ENCODE results near the gene CHN2. TPM values are rescaled to one million over a fixed set of nuclear protein-coding genes. Genes with fewer than 3 reads are reported as not detected.

Gene CHN2
- polyA plus RNA-seq, 1 donor from 2014 or later, result 136 TPM

DNA sequence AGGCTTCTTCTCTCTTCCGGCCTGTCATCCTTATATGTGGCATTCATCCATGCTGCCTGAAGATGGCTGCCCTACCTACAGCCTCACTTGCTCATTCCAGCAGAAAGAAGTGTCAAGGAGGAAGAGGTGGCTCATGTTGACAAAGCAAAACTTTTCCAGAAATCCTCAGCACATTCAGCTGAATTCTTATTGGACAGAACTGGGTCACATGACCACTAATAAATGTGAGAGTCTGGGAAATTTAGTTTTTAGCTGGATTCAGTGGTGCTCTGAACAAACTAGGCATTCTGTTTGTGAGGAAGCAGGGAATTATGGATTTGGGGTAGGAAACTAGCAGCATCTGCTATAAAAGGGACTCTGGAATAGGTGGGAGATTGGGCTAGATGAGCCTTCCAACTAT, 58.6 kb downstream of the CHN2 start (continued):
- no peak for TF ChIP-seq MXI1 (conservative IDR thresholded peaks at IDR 0.05; ENCODE audit: poor library complexity, severe bottlenecking)

DNA sequence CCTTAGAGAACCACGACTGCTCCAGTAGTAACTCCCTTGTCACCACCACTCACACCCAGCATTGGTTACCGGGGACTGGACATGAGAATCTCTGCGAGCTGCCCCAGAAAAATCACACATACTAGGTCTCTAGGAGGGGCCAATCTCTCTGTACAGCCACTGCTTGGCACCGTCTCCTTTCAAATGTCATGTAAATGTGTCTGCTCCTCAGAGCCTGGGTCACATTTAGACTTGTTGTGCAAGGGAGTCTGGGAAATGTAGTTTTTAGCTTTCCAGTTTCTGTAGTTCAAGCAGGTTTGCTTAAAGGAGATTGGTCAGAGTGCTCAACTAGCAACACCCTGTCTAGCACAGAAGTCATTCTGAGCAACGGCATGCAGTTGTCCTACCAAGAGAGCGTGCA, 60.0 kb downstream of the CHN2 start:
- Histone ChIP-seq H3K27ac (ENCODE audit: low read length) (no peak overlapping the region), H2AFZ (ENCODE audit: low read depth, low read length) (no peak overlapping the region), H3K36me3 (ENCODE audit: insufficient read depth, low read length) (peaks cover 4% of the 10 kb centered on the region), H3K4me2 (ENCODE audit: low read length) (no peak overlapping the region), H3F3A (ENCODE audit: insufficient read depth, low read length, poor library complexity, severe bottlenecking) (no peaks in the 10 kb centered on the region), H3K79me2 (replicated peaks; ENCODE audit: insufficient read depth, low read length) (peaks cover 11% of the 10 kb centered on the region), H3K9me2 (ENCODE audit: insufficient read depth, low read length) (no peaks in the 10 kb centered on the region), H3K9ac (ENCODE audit: low read length) (no peak overlapping the region), H4K20me1 (ENCODE audit: insufficient read depth) (no peaks in the 10 kb centered on the region), H3K27me3 (ENCODE audit: insufficient read depth, low read depth, low read length) (no peaks in the 10 kb centered on the region), H3K9me3 (ENCODE audit: low read length) (no peaks in the 10 kb centered on the region), H3K4me3 (ENCODE audit: low read length) (no peak overlapping the region)
- TF ChIP-seq TAF1 (IDR thresholded peaks at IDR 0.05; ENCODE audit: low read depth) (no peak), RAD21 (conservative IDR thresholded peaks at IDR 0.05) (no peak), MXI1 (conservative IDR thresholded peaks at IDR 0.05; ENCODE audit: poor library complexity, severe bottlenecking) (no peak), EP300 (conservative IDR thresholded peaks at IDR 0.05; ENCODE audit: poor library complexity, severe bottlenecking) (no peak)

DNA sequence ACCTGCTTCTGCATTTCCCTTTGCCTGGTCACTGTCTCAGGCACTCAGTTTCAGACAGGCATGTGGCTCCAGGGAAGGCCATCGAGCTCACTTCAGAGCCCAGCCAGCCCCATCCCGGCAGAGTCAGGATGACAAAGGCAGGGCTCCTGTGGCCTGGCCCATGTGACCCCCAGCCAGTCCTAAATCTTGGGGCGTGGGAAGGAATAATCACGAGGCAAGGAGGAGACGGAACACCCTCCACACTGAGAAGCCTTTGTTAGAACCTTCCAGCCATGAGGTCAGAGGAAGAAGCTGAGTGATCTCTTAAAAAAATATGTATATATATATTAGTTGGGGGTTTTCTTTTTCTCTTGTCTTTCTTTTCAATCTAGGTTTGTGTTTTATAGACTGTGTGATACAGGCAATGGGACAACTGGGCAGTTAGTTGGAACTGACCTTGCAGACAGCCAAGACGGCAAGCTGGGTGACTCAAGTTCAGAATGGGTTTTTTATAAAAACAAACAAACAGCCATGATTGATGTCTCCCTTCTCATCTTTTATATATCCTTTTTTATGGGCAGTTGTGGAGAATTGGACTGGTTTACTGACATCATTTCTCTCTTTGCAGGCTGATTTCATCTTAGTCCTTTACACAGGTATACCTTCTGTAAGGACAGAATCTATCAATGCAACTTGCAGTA, 60.8 kb downstream of the CHN2 start:
- Histone ChIP-seq H3K4me2 (ENCODE audit: low read length) (no peak overlapping the region), H3K27me3 (ENCODE audit: insufficient read depth, low read depth, low read length) (no peaks in the 10 kb centered on the region), H3K27ac (ENCODE audit: low read length) (no peak overlapping the region), H2AFZ (ENCODE audit: low read depth, low read length) (no peak overlapping the region), H3K9me3 (ENCODE audit: low read length) (no peaks in the 10 kb centered on the region), H3K9me2 (ENCODE audit: insufficient read depth, low read length) (no peaks in the 10 kb centered on the region), H4K20me1 (ENCODE audit: insufficient read depth) (no peaks in the 10 kb centered on the region), H3K9ac (ENCODE audit: low read length) (no peak overlapping the region), H3F3A (ENCODE audit: insufficient read depth, low read length, poor library complexity, severe bottlenecking) (no peaks in the 10 kb centered on the region), H3K36me3 (ENCODE audit: insufficient read depth, low read length) (peaks cover 4% of the 10 kb centered on the region), H3K79me2 (replicated peaks; ENCODE audit: insufficient read depth, low read length) (peaks cover 12% of the 10 kb centered on the region), H3K4me3 (ENCODE audit: low read length) (no peak overlapping the region)
- TF ChIP-seq RAD21 (conservative IDR thresholded peaks at IDR 0.05), result no peak
- TF ChIP-seq POLR2AphosphoS5 (IDR thresholded peaks at IDR 0.05), result no peak
- no peak for TF ChIP-seq TAF1 (IDR thresholded peaks at IDR 0.05; ENCODE audit: low read depth)
- TF ChIP-seq EP300 (conservative IDR thresholded peaks at IDR 0.05; ENCODE audit: poor library complexity, severe bottlenecking), result no peak
- TF ChIP-seq EZH2 (IDR thresholded peaks at IDR 0.05; ENCODE audit: borderline replicate concordance, insufficient read depth, low read length, poor library complexity, severe bottlenecking), result no peak
- TF ChIP-seq, protein P1, sequence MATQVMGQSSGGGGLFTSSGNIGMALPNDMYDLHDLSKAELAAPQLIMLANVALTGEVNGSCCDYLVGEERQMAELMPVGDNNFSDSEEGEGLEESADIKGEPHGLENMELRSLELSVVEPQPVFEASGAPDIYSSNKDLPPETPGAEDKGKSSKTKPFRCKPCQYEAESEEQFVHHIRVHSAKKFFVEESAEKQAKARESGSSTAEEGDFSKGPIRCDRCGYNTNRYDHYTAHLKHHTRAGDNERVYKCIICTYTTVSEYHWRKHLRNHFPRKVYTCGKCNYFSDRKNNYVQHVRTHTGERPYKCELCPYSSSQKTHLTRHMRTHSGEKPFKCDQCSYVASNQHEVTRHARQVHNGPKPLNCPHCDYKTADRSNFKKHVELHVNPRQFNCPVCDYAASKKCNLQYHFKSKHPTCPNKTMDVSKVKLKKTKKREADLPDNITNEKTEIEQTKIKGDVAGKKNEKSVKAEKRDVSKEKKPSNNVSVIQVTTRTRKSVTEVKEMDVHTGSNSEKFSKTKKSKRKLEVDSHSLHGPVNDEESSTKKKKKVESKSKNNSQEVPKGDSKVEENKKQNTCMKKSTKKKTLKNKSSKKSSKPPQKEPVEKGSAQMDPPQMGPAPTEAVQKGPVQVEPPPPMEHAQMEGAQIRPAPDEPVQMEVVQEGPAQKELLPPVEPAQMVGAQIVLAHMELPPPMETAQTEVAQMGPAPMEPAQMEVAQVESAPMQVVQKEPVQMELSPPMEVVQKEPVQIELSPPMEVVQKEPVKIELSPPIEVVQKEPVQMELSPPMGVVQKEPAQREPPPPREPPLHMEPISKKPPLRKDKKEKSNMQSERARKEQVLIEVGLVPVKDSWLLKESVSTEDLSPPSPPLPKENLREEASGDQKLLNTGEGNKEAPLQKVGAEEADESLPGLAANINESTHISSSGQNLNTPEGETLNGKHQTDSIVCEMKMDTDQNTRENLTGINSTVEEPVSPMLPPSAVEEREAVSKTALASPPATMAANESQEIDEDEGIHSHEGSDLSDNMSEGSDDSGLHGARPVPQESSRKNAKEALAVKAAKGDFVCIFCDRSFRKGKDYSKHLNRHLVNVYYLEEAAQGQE (IDR thresholded peaks at IDR 0.05; ENCODE audit: borderline replicate concordance), result no peak
- no peak for TF ChIP-seq SMC3 (conservative IDR thresholded peaks at IDR 0.05; ENCODE audit: poor library complexity)
- TF ChIP-seq MXI1 (conservative IDR thresholded peaks at IDR 0.05; ENCODE audit: poor library complexity, severe bottlenecking), result no peak
- TF ChIP-seq, protein P2, sequence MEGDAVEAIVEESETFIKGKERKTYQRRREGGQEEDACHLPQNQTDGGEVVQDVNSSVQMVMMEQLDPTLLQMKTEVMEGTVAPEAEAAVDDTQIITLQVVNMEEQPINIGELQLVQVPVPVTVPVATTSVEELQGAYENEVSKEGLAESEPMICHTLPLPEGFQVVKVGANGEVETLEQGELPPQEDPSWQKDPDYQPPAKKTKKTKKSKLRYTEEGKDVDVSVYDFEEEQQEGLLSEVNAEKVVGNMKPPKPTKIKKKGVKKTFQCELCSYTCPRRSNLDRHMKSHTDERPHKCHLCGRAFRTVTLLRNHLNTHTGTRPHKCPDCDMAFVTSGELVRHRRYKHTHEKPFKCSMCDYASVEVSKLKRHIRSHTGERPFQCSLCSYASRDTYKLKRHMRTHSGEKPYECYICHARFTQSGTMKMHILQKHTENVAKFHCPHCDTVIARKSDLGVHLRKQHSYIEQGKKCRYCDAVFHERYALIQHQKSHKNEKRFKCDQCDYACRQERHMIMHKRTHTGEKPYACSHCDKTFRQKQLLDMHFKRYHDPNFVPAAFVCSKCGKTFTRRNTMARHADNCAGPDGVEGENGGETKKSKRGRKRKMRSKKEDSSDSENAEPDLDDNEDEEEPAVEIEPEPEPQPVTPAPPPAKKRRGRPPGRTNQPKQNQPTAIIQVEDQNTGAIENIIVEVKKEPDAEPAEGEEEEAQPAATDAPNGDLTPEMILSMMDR (IDR thresholded peaks at IDR 0.05; ENCODE audit: poor library complexity, severe bottlenecking), result no peak
